ENCODE measurements around the gene OR6C6. TPM values are rescaled to one million over a fixed set of nuclear protein-coding genes. Genes with fewer than 3 reads are reported as not detected.

OR6C6 gene
- total RNA-seq, 1 experiment from 2014 or later: not detected

Other genes starting within 250 kb of the OR6C6 start
- gene OR9K2, start 170.2 kb downstream of the OR6C6 start, total RNA-seq (2022): not detected in 2 replicates
- not detected in 2 replicates for gene OR10A7, start 75.5 kb downstream of the OR6C6 start, total RNA-seq (2022)
- gene OR6C74, start 52.0 kb downstream of the OR6C6 start, total RNA-seq (2022): not detected in 2 replicates
- gene OR6C1, start 17.8 kb upstream of the OR6C6 start, total RNA-seq (2022): not detected in 2 replicates
- not detected in 2 replicates for gene OR6C3, start 34.2 kb upstream of the OR6C6 start, total RNA-seq (2022)
- gene OR6C75, start 66.4 kb upstream of the OR6C6 start, total RNA-seq (2022): not detected in 2 replicates
- gene OR6C65, start 104.0 kb upstream of the OR6C6 start, total RNA-seq (2022): not detected in 2 replicates
- gene OR6C76, start 129.7 kb upstream of the OR6C6 start, total RNA-seq (2022): not detected in 2 replicates
- not detected in 2 replicates for gene OR6C2, start 147.5 kb upstream of the OR6C6 start, total RNA-seq (2022)
- not detected in 2 replicates for gene OR6C70, start 173.6 kb upstream of the OR6C6 start, total RNA-seq (2022)
- gene OR6C68, start 195.8 kb upstream of the OR6C6 start, total RNA-seq (2022): not detected in 2 replicates